22Rv1 (cell line): ENCODE results near the gene NFYB.
"Not testable (repeated sequence)": the region's sequence is repeated elsewhere in the genome, so short reads cannot be mapped to it uniquely, and the experiment has no call there.

ENCODE experiments used
- H3K27ac ChIP-seq: fragments of 450-650 bp; 2 replicates; pipeline ENCODE4 v1.5.1; 2017
- CTCF ChIP-seq: fragments of 450-650 bp; IDR thresholded peaks from 2 replicates; pipeline ENCODE4 v1.5.1; 2017; ENCODE audit warnings: mild to moderate bottlenecking
- ZFX ChIP-seq: fragments of 450-650 bp; IDR thresholded peaks from 2 replicates; pipeline ENCODE4 v1.6.1; 2017; ENCODE audit warnings: antibody characterized with exemption, borderline replicate concordance

Gene NFYB

GRCh38 chr12:104167519-104168458 is 29.8 kb upstream of the NFYB start:
- no peak for TF ChIP-seq ZFX
- TF ChIP-seq CTCF, result no peak
- no peak overlapping the region for H3K27ac ChIP-seq

- H3K27ac ChIP-seq, result no peak overlapping the region
- TF ChIP-seq CTCF, result no peak
- no peak for TF ChIP-seq ZFX
Observed at GRCh38 chr12:104166465-104166864, 28.5 kb upstream of the NFYB start.

GRCh38 chr12:104165801-104166200 is 27.8 kb upstream of the NFYB start:
- TF ChIP-seq ZFX (no peak), CTCF (no peak)
- H3K27ac ChIP-seq, result no peak overlapping the region

GRCh38 chr12:104164634-104165033 is 26.6 kb upstream of the NFYB start:
- TF ChIP-seq CTCF (no peak), ZFX (no peak)
- H3K27ac ChIP-seq, result no peak overlapping the region

GRCh38 chr12:104163631-104164030 is 25.6 kb upstream of the NFYB start:
- TF ChIP-seq ZFX, result no peak
- no peak for TF ChIP-seq CTCF

GRCh38 chr12:104163028-104163427 is 25.0 kb upstream of the NFYB start:
- not testable (repeated sequence) for H3K27ac ChIP-seq

More at GRCh38 chr12:104163631-104164030, 25.6 kb upstream of the NFYB start:
- no peak overlapping the region for H3K27ac ChIP-seq

- TF ChIP-seq ZFX (no peak), CTCF (no peak)
Observed at GRCh38 chr12:104155711-104156555, 17.9 kb upstream of the NFYB start.

More at GRCh38 chr12:104155711-104156555, 17.9 kb upstream of the NFYB start:
- H3K27ac ChIP-seq, result no peak overlapping the region
